OCI-LY3 (cell line): ENCODE data around the gene KIRREL1.

Experiments used
- H2AFZ ChIP-seq: fragments of 200-600, 300-600 bp; shearing (Covaris generic); 2 replicates; pipeline ENCODE4 v1.6.0; 2014; ENCODE audit warnings: antibody characterized with exemption, low read depth, low read length
- H3K27ac ChIP-seq: fragments of 200-600, 300-600 bp; sonication (generic); 2 replicates; pipeline ENCODE4 v1.5.1; 2014; ENCODE audit warnings: mild to moderate bottlenecking, low read length, moderate library complexity, mixed read lengths
- H3K27me3 ChIP-seq: fragments of 200-600, 300-600 bp; sonication (generic); 2 replicates; pipeline ENCODE4 v1.6.1; 2014; ENCODE audit warnings: low read depth, low read length, mixed read lengths
- H3K36me3 ChIP-seq: fragments of 200-600, 300-600 bp; sonication (generic); replicated peaks from 2 replicates; pipeline ENCODE3; 2014; ENCODE audit warnings: low read depth, low read length, mixed read lengths
- H3K4me1 ChIP-seq: fragments of 300-600, 200-600 bp; sonication (generic); 2 replicates; pipeline ENCODE4 v1.6.1; 2014; ENCODE audit warnings: low read length, mixed read lengths
- H3K4me2 ChIP-seq: fragments of 200-600, 300-600 bp; sonication (generic); 2 replicates; pipeline ENCODE4 v1.6.1; 2014; ENCODE audit warnings: low read length, mixed read lengths
- H3K4me3 ChIP-seq: fragments of 300-600, 200-600 bp; sonication (generic); 2 replicates; pipeline ENCODE4 v1.5.1; 2014; ENCODE audit warnings: antibody characterized with exemption, mild to moderate bottlenecking, low read length, moderate library complexity
- H3K79me2 ChIP-seq: fragments of 300-600, 200-600 bp; shearing (Covaris generic); 2 replicates; pipeline ENCODE4 v1.6.1; 2014; ENCODE audit warnings: mild to moderate bottlenecking, low read length, mixed read lengths
- H3K9ac ChIP-seq: fragments of 300-600, 200-600 bp; shearing (Covaris generic); 2 replicates; pipeline ENCODE4 v1.6.0; 2014; ENCODE audit warnings: mild to moderate bottlenecking, low read length, moderate library complexity
- H3K9me3 ChIP-seq: fragments of 200-600, 300-600 bp; shearing (Covaris generic); 2 replicates; pipeline ENCODE4 v1.6.1; 2014; ENCODE audit warnings: low read length, mixed read lengths; ENCODE audit not compliant: insufficient read depth
- H4K20me1 ChIP-seq: fragments of 200-600, 300-600 bp; sonication (generic); 2 replicates; pipeline ENCODE4 v1.6.1; 2016; ENCODE audit warnings: low read length, mixed read lengths; ENCODE audit not compliant: insufficient read depth
- CTCF ChIP-seq: fragments of 200-600, 300-600 bp; sonication (generic); IDR thresholded peaks from 2 replicates; pipeline ENCODE4 v1.5.1; 2014; ENCODE audit warnings: antibody characterized with exemption, low read length, low read depth
- EZH2phosphoT487 ChIP-seq: fragments of 200-600 bp; shearing (Covaris generic); IDR thresholded peaks from 2 replicates; pipeline ENCODE4 v1.6.1; 2018; ENCODE audit warnings: antibody characterized with exemption, mixed run types, low read depth

Gene KIRREL1

GRCh38 chr1:158017800-158018595 lies 24.6 kb downstream of the KIRREL1 start:
- H3K27ac ChIP-seq, result no peak overlapping the region
- no peaks in the 10 kb centered on the region for H3K9me3 ChIP-seq
- no peaks in the 10 kb centered on the region for H4K20me1 ChIP-seq
- H2AFZ ChIP-seq, result no peak overlapping the region
- no peak overlapping the region for H3K4me3 ChIP-seq
- H3K4me1 ChIP-seq, result peaks cover 14% of the 10 kb centered on the region
- no peak for TF ChIP-seq CTCF
- TF ChIP-seq EZH2phosphoT487, result no peak
- no peaks in the 10 kb centered on the region for H3K36me3 ChIP-seq
- no peaks in the 10 kb centered on the region for H3K79me2 ChIP-seq
- no peak overlapping the region for H3K4me2 ChIP-seq
- H3K27me3 ChIP-seq, result peaks cover 72% of the 10 kb centered on the region
- H3K9ac ChIP-seq, result no peak overlapping the region

GRCh38 chr1:158019171-158019868 lies 25.9 kb downstream of the KIRREL1 start:
- no peaks in the 10 kb centered on the region for H3K79me2 ChIP-seq

DNA sequence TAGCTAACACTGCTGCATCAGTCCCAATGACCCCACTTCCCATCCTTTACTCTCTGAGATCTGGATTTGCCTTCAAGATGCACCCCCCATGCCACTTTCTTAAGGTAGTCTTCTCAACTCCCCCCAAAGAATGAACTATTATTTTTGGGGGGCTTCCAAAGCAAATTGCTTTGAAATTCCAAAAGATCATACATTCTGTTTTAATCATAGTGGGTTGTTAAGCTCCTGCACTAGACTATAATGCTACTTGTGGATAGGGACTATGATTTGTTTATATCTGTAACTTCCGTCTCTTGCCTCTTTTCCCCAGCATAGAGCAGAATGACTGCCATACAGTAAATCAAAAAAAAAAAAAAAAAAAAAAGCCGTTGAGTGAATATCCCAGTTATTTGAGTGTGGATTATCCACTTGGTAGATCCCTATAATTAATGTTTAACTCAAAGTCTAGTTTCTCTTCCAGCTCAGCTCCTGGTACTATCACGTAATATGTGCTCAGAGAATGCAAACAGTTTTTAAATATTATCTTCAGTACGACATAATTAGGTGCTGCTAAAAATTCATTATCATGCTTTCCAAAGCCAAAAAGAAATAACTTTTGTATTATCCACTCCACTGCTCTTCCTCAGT lies 26.9 kb downstream of the KIRREL1 start:
- H4K20me1 ChIP-seq, result no peaks in the 10 kb centered on the region
- H3K9me3 ChIP-seq, result no peaks in the 10 kb centered on the region
- TF ChIP-seq EZH2phosphoT487 (no peak), CTCF (no peak)
- peaks cover 10% of the 10 kb centered on the region for H3K4me1 ChIP-seq
- H2AFZ ChIP-seq, result 0 out of 2 replicates have a peak overlapping the region, but pooled peaks have one; percentile 2
- no peaks in the 10 kb centered on the region for H3K36me3 ChIP-seq
- H3K27me3 ChIP-seq, result peaks cover 66% of the 10 kb centered on the region
- H3K27ac ChIP-seq, result no peak overlapping the region
- no peak overlapping the region for H3K4me3 ChIP-seq
- H3K79me2 ChIP-seq, result no peaks in the 10 kb centered on the region
- H3K4me2 ChIP-seq, result no peak overlapping the region
- no peak overlapping the region for H3K9ac ChIP-seq

More at GRCh38 chr1:158019171-158019868, 25.9 kb downstream of the KIRREL1 start:
- peaks cover 10% of the 10 kb centered on the region for H3K4me1 ChIP-seq
- H3K9ac ChIP-seq, result no peak overlapping the region
- no peak overlapping the region for H2AFZ ChIP-seq
- no peaks in the 10 kb centered on the region for H3K36me3 ChIP-seq
- no peaks in the 10 kb centered on the region for H3K9me3 ChIP-seq
- no peaks in the 10 kb centered on the region for H4K20me1 ChIP-seq
- H3K4me2 ChIP-seq, result no peak overlapping the region
- TF ChIP-seq CTCF (no peak), EZH2phosphoT487 (no peak)
- H3K27ac ChIP-seq, result no peak overlapping the region
- H3K4me3 ChIP-seq, result no peak overlapping the region
- peaks cover 60% of the 10 kb centered on the region for H3K27me3 ChIP-seq
